HepG2 (cell line): ENCODE results near the gene PNKP.

ENCODE experiments used
- EZH2 ChIP-seq: conservative IDR thresholded peaks from 2 replicates; pipeline ENCODE4 v1.6.1; 2012; ENCODE audit warnings: mild to moderate bottlenecking, low read depth, low read length, moderate library complexity
- KLF9 ChIP-seq: IDR thresholded peaks from 2 replicates; pipeline ENCODE4 v1.6.1; 2016; ENCODE audit warnings: low read depth
- SRSF1 ChIP-seq: fragments of 200-400 bp; formaldehyde crosslinking; optimal IDR thresholded peaks from 2 replicates; pipeline ENCODE3; 2017; ENCODE audit warnings: mild to moderate bottlenecking, low read depth, low read length, moderate library complexity
- ZNF501 ChIP-seq: sonication (generic); formaldehyde crosslinking; IDR thresholded peaks from 2 replicates; pipeline ENCODE4 v1.5.1; 2020; ENCODE audit warnings: mild to moderate bottlenecking, moderate library complexity, missing genetic modification reagents

DNA sequence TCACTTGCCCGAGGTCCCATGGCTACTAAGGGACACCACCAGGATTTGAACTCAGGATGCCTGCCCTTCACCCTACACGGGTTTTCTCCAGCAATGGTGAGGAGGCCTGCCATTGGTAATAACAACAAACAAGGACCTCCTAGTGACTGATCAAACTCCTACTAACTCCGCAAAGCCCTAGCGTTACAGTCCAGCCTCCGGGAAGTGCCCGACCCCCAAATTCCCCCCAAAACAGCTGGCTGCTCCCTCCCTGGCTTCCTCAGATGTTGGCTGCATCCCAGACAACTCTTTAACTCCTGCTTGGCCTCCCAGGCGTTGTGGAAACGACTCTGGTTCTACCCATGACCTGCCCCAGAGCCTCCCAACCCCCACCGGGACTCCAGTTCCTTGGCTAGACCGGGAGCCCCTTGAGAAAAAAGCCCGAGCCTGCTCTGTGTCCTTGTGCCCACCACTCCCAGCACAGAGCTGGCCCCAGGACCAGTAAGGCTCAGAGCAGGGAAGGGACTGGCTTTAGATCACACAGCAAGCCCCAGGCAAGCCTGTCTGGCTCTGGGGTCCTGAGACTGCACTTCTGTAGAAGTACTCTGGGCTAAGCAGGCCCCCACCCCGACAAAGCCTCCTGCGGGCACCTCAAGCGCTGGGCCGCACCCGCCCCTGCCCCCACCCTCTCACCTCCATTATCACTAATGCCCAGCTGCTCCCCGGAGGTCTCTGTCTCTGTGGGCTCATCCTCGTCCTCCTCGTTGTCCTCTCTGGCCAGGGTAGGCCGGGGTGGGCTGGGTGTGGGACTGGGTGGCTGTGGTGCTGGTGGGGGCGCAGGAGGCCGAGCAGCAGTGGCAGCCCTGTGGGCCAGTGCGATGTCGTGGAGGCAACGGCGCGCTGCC lies 5.1 kb upstream of the PNKP start:
- TF ChIP-seq KLF9 (CRISPR knock-in tag) (no peak), ZNF501 (CRISPR knock-in tag) (no peak), SRSF1 (no peak), EZH2 (no peak)
